ENCODE data around the gene GCK.
"Not testable (repeated sequence)": the region's sequence is repeated elsewhere in the genome, so short reads cannot be mapped to it uniquely, and the experiment has no call there.

Gene GCK

GRCh38 chr7:44139311-44140010, 49.8 kb downstream of the GCK start:
- no peak for DNase-seq

- no peak for DNase-seq
Observed at GRCh38 chr7:44138698-44139097, 50.5 kb downstream of the GCK start.

GRCh38 chr7:44136731-44137130, 52.5 kb downstream of the GCK start:
- DNase-seq: no peak

- DNase-seq: no peak
Observed at GRCh38 chr7:44134943-44135628, 54.2 kb downstream of the GCK start.

GRCh38 chr7:44133295-44133694, 55.9 kb downstream of the GCK start:
- DNase-seq: no peak

- DNase-seq: no peak
Observed at GRCh38 chr7:44132039-44132438, 57.2 kb downstream of the GCK start.

- DNase-seq: no peak
Observed at GRCh38 chr7:44131173-44132029, 57.8 kb downstream of the GCK start.

GRCh38 chr7:44128721-44129582, 60.3 kb downstream of the GCK start:
- no peak for DNase-seq

GRCh38 chr7:44127161-44127560, 62.1 kb downstream of the GCK start:
- no peak for DNase-seq

- DNase-seq: not testable (repeated sequence)
Observed at GRCh38 chr7:44126574-44126973, 62.7 kb downstream of the GCK start.

GRCh38 chr7:44124822-44125202, 64.4 kb downstream of the GCK start:
- no peak for DNase-seq

GRCh38 chr7:44123190-44124003, 65.8 kb downstream of the GCK start, which contains the start of gene POLD2:
POLD2 (minus strand) TSS chr7:44123548; CDS start chr7:44122053, 1,495 bp downstream.
- DNase-seq: peak; percentile 85

- DNase-seq: no peak
Observed at GRCh38 chr7:44122529-44122928, 66.7 kb downstream of the GCK start.

GRCh38 chr7:44121761-44122420, 67.3 kb downstream of the GCK start:
- no peak for DNase-seq

- no peak for DNase-seq
Observed at GRCh38 chr7:44120395-44120794, 68.8 kb downstream of the GCK start.

GRCh38 chr7:44119829-44120380, 69.3 kb downstream of the GCK start:
- DNase-seq: no peak

- DNase-seq: no peak
Observed at GRCh38 chr7:44117801-44118429, 71.3 kb downstream of the GCK start.

GRCh38 chr7:44116789-44117666, 72.2 kb downstream of the GCK start:
- no peak for DNase-seq

GRCh38 chr7:44116087-44116788, 73.0 kb downstream of the GCK start:
- no peak for DNase-seq

All from NCI-H187 treated with DMSO at 0.1 percent for 48 hours (cell line).